Measurements from ENCODE around the gene TIGD2. TPM values are rescaled to one million over a fixed set of nuclear protein-coding genes. Genes with fewer than 3 reads are reported as not detected.

TIGD2 gene
- total and polyA plus RNA-seq, 2 of the 13 experiments (the other 11 are each of a cell fraction or from before 2014, with no cell fraction given) = 3.1 to 15.5 TPM

- peak; percentile 86 for TF ChIP-seq FOXO1 (CRISPR knock-in tag; IDR thresholded peaks at IDR 0.05)
- TF ChIP-seq ZNF143 (CRISPR knock-in tag; IDR thresholded peaks at IDR 0.05) = no peak
- peak; percentile 73 for TF ChIP-seq ZNF652 (CRISPR knock-in tag; IDR thresholded peaks at IDR 0.05; ENCODE audit: borderline replicate concordance, low read depth)
- TF ChIP-seq MZF1 (CRISPR knock-in tag; IDR thresholded peaks at IDR 0.05; ENCODE audit: borderline replicate concordance) = no peak
- TF ChIP-seq, protein P1, sequence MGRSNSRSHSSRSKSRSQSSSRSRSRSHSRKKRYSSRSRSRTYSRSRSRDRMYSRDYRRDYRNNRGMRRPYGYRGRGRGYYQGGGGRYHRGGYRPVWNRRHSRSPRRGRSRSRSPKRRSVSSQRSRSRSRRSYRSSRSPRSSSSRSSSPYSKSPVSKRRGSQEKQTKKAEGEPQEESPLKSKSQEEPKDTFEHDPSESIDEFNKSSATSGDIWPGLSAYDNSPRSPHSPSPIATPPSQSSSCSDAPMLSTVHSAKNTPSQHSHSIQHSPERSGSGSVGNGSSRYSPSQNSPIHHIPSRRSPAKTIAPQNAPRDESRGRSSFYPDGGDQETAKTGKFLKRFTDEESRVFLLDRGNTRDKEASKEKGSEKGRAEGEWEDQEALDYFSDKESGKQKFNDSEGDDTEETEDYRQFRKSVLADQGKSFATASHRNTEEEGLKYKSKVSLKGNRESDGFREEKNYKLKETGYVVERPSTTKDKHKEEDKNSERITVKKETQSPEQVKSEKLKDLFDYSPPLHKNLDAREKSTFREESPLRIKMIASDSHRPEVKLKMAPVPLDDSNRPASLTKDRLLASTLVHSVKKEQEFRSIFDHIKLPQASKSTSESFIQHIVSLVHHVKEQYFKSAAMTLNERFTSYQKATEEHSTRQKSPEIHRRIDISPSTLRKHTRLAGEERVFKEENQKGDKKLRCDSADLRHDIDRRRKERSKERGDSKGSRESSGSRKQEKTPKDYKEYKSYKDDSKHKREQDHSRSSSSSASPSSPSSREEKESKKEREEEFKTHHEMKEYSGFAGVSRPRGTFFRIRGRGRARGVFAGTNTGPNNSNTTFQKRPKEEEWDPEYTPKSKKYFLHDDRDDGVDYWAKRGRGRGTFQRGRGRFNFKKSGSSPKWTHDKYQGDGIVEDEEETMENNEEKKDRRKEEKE (IDR thresholded peaks at IDR 0.05) = no peak
- TF ChIP-seq ZNF205 (CRISPR knock-in tag; IDR thresholded peaks at IDR 0.05) = peak; percentile 63; the same call in 1 of the 2 replicates
- TF ChIP-seq RBFOX2 (IDR thresholded peaks at IDR 0.05; ENCODE audit: low read depth, low read length) = no peak; the same call in 1 of the 2 replicates
- no peak for TF ChIP-seq ETS1 (CRISPR knock-in tag; IDR thresholded peaks at IDR 0.05)
- TF ChIP-seq ZNF704 (CRISPR knock-in tag; IDR thresholded peaks at IDR 0.05; ENCODE audit: borderline replicate concordance) = no peak
- TF ChIP-seq MXD1 (CRISPR knock-in tag; IDR thresholded peaks at IDR 0.05) = no peak
- TF ChIP-seq ZBTB14 (CRISPR knock-in tag; IDR thresholded peaks at IDR 0.05) = peak; percentile 77
- TF ChIP-seq ZC3H4 (CRISPR knock-in tag; IDR thresholded peaks at IDR 0.05; ENCODE audit: borderline replicate concordance) = peak; percentile 78; the same call in 1 of the 2 replicates
- TF ChIP-seq, protein P2, sequence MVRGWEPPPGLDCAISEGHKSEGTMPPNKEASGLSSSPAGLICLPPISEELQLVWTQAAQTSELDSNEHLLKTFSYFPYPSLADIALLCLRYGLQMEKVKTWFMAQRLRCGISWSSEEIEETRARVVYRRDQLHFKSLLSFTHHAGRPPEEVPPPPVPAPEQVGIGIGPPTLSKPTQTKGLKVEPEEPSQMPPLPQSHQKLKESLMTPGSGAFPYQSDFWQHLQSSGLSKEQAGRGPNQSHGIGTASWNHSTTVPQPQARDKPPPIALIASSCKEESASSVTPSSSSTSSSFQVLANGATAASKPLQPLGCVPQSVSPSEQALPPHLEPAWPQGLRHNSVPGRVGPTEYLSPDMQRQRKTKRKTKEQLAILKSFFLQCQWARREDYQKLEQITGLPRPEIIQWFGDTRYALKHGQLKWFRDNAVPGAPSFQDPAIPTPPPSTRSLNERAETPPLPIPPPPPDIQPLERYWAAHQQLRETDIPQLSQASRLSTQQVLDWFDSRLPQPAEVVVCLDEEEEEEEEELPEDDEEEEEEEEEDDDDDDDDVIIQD (CRISPR knock-in tag; IDR thresholded peaks at IDR 0.05; ENCODE audit: low read depth) = peak; percentile 67; the same call in 1 of the 2 replicates
- TF ChIP-seq MLX (CRISPR knock-in tag; IDR thresholded peaks at IDR 0.05) = peak; percentile 60; the same call in 1 of the 2 replicates
- TF ChIP-seq DR1 (CRISPR knock-in tag; IDR thresholded peaks at IDR 0.05) = no peak
- no peak for TF ChIP-seq ZNF501 (CRISPR knock-in tag; IDR thresholded peaks at IDR 0.05)
- TF ChIP-seq SRSF9 (IDR thresholded peaks at IDR 0.05; ENCODE audit: borderline replicate concordance, insufficient read depth, low read depth, low read length, poor library complexity, severe bottlenecking) = no peak
- TF ChIP-seq RCOR2 (CRISPR knock-in tag; IDR thresholded peaks at IDR 0.05) = 0 out of 2 replicates have a peak, but pooled peaks have one; percentile 41
Measured at GRCh38 chr4:89111833-89112563, 665 bp downstream of the TIGD2 start (continued).

All from HepG2 (cell line).